K562 (cell line): Measurements from ENCODE around the gene SPATS2. TPM values are rescaled to one million over a fixed set of nuclear protein-coding genes. Genes with fewer than 3 reads are reported as not detected.
A peak's percentile ranks its signal among the peaks of the same experiment; 100 is the strongest.

Experiments
- ATAC-seq: fragments of 200-7000 bp; cut with Tn5 transposase; 3 replicates; pipeline ENCODE4 v1.9.1; 2020; ENCODE audit warnings: moderate library complexity
- BruUV-seq: library from RNA; stranded (reverse); fragments of 400-500 nt; replicated peaks from 2 replicates; lab custom pipeline; 2021; lab: Mats Ljungman, UMichigan
- CTCF ChIA-PET: fragments of 300-600 bp; formaldehyde crosslinking; extraction: SDS; loops from one replicate; lab custom pipeline; 2021; ENCODE audit warnings: low intra/inter-chr PET ratio; lab: Yijun Ruan, JAX
- POLR2A ChIA-PET: fragments of 300-600, 350-650 bp; sonication (Branson Sonifier 250); formaldehyde crosslinking; extraction: SDS; loops from one replicate; lab custom pipeline; 2021; ENCODE audit warnings: antibody characterized with exemption, inconsistent platforms; lab: Yijun Ruan, JAX
- DNase-seq, 4 experiments: peaks; one replicate each; pipeline versions ENCODE4 v3.0.0 to v3.0.0-alpha.2; 2011 to 2018; ENCODE audit warnings: low spot score in 3 of 4, mixed read lengths in 3 of 4; ENCODE audit errors: extremely low read depth in 1 of 4
- FAIRE-seq: peaks from 2 replicates; lab custom pipeline; 2011; peaks lifted over from hg19 to GRCh38; lab: Jason Lieb, UNC
- H2AFZ ChIP-seq: 2 replicates; pipeline ENCODE4 v1.6.0; 2011; ENCODE audit warnings: low read depth, low read length, control low read depth, inconsistent platforms
- H3K27ac ChIP-seq: fragments of 200-600 bp; 3 replicates; pipeline ENCODE4 v1.8.0; 2011; ENCODE audit warnings: low read depth, mild to moderate bottlenecking, control low read depth, inconsistent platforms, low read length, moderate library complexity, mixed read lengths; ENCODE audit errors: extremely low read depth
- H3K27me3 ChIP-seq, 2 experiments: fragments of 300-600 bp in 1 of 2; 2 replicates in 1 of 2; 3 replicates in 1 of 2; pipeline versions ENCODE4 v1.6.0 to v1.8.0; 2011; ENCODE audit warnings: inconsistent platforms in 2 of 2, low read length in 2 of 2, mild to moderate bottlenecking in 1 of 2, mixed read lengths in 1 of 2, moderate library complexity in 1 of 2; ENCODE audit not compliant: control insufficient read depth in 2 of 2, insufficient read depth in 2 of 2
- H3K36me3 ChIP-seq: fragments of 300-600 bp; 3 replicates; pipeline ENCODE4 v1.8.0; 2011; ENCODE audit warnings: mild to moderate bottlenecking, low read length, inconsistent platforms; ENCODE audit not compliant: control insufficient read depth, insufficient read depth
- H3K4me1 ChIP-seq, 2 experiments: fragments of 200-600 bp in 1 of 2; replicated peaks in 1 of 2; 2 replicates in 1 of 2; 3 replicates in 1 of 2; pipeline versions ENCODE4 v1.5.1 to v1.8.0; 2011; ENCODE audit warnings: inconsistent platforms in 2 of 2, low read length in 2 of 2, mild to moderate bottlenecking in 1 of 2, mixed read lengths in 1 of 2, moderate library complexity in 1 of 2; ENCODE audit not compliant: control insufficient read depth in 2 of 2, insufficient read depth in 2 of 2
- H3K4me2 ChIP-seq: 2 replicates; pipeline ENCODE4 v1.6.1; 2011; ENCODE audit warnings: low read length, control low read depth, inconsistent platforms, mixed read lengths; ENCODE audit not compliant: insufficient read depth
- H3K4me3 ChIP-seq: fragments of 200-600 bp; sonication (generic), shearing (Covaris generic); 2 replicates; pipeline ENCODE4 v1.5.1; 2016; ENCODE audit warnings: control low read depth, inconsistent platforms
- H3K79me2 ChIP-seq: fragments of 200-600 bp; 3 replicates; pipeline ENCODE4 v1.8.0; 2011; ENCODE audit warnings: low read length, inconsistent platforms; ENCODE audit not compliant: control insufficient read depth, insufficient read depth
- H3K9ac ChIP-seq, 2 experiments: 2 replicates each; pipeline versions ENCODE4 v1.6.0 to v1.6.1; 2011; ENCODE audit warnings: low read depth in 2 of 2, low read length in 2 of 2, control low read depth in 1 of 2, inconsistent platforms in 1 of 2, mild to moderate bottlenecking in 1 of 2, mixed read lengths in 1 of 2; ENCODE audit not compliant: insufficient read depth in 1 of 2
- H3K9me1 ChIP-seq: one replicate; pipeline ENCODE4 v1.6.0; 2011; ENCODE audit warnings: inconsistent platforms, mild to moderate bottlenecking, low read length, moderate library complexity; ENCODE audit not compliant: control insufficient read depth, insufficient read depth
- H3K9me3 ChIP-seq: replicated peaks from 2 replicates; pipeline ENCODE4 v1.5.1; 2011; ENCODE audit warnings: low read depth, low read length, inconsistent platforms; ENCODE audit not compliant: control insufficient read depth, insufficient read depth
- H4K20me1 ChIP-seq: replicated peaks from 2 replicates; pipeline ENCODE4 v1.6.1; 2011; ENCODE audit warnings: low read length, inconsistent platforms, mixed read lengths; ENCODE audit not compliant: control insufficient read depth, insufficient read depth
- BHLHE40 ChIP-seq: IDR thresholded peaks from 2 replicates; pipeline ENCODE4 v1.6.1; 2011; ENCODE audit warnings: low read length, improper control_type of control experiment
- KDM2B ChIP-seq: fragments of 250-450 bp; sonication (Bioruptor Pico); IDR thresholded peaks from 2 replicates; pipeline ENCODE4 v1.8.0; 2021; ENCODE audit warnings: mild to moderate bottlenecking, moderate library complexity
- PHF21A ChIP-seq: fragments of 450-650 bp; IDR thresholded peaks from 2 replicates; pipeline ENCODE4 v1.6.1; 2017; ENCODE audit warnings: low read depth, borderline replicate concordance
- PTTG1 ChIP-seq: fragments of 450-650 bp; IDR thresholded peaks from 2 replicates; pipeline ENCODE4 v1.6.1; 2016; ENCODE audit warnings: low read depth, mild to moderate bottlenecking, missing genetic modification characterization, missing compliant biosample characterization
- USF1 ChIP-seq: sonication (generic); formaldehyde crosslinking; IDR thresholded peaks from 2 replicates; pipeline ENCODE4 v1.9.0; 2022; ENCODE audit warnings: mild to moderate bottlenecking, missing genetic modification reagents
- ZNF124 ChIP-seq: sonication (generic); formaldehyde crosslinking; IDR thresholded peaks from 2 replicates; pipeline ENCODE4 v1.8.1; 2022; ENCODE audit warnings: missing genetic modification reagents
- ZNF175 ChIP-seq: fragments of 200-800 bp; sonication (Bioruptor generic); IDR thresholded peaks from 2 replicates; pipeline ENCODE4 v1.6.1; 2016; ENCODE audit warnings: low read depth, mild to moderate bottlenecking, missing genetic modification characterization, missing compliant biosample characterization
- WGBS: fragments of 100-300 bp; shearing (Covaris generic); methylation state at CpG from one replicate; pipeline ENCODE4 v1.1.6; 2016; ENCODE audit warnings: low coverage, mixed read lengths; ENCODE audit not compliant: insufficient coverage; ENCODE audit errors: missing lambda C conversion rate; 5-methylcytosine and 5-hydroxymethylcytosine counted together
- in situ Hi-C: fragments of 300-500 bp; cut with MboI; formaldehyde crosslinking; loops from 4 replicates; pipeline ENCODE4 v1.15.0; 2018; ENCODE audit warnings: inconsistent platforms, mixed read lengths
- intact Hi-C: fragments of 100-400 bp; cut with micrococcal nuclease; formaldehyde crosslinking; loops from 2 replicates; pipeline ENCODE4 v1.14.2; 2022
- polyA plus RNA-seq, 8 experiments: library from polyadenylated mRNA; depleted of rRNA in 4 of 8; stranded (reverse) in 5 of 8; unstranded in 3 of 8; fragments of >200 nt; fragmentation: Nextera tagmentation in 2 of 8; fragmentation: Illumina TruSeq in 1 of 8; extraction: Ambion mirVana in 2 of 8; extraction: Trizol in 1 of 8; gene quantifications; 2 replicates each; pipeline versions ENCODE4 v1.2.1 to v1.2.3, GENCODE V29; 2011 to 2014; ENCODE audit warnings: inconsistent platforms in 1 of 8, missing spikeins in 1 of 8
- total RNA-seq, 7 experiments: library from RNA; depleted of rRNA in 6 of 7; stranded (reverse); fragments of >200 nt in 6 of 7; fragmentation: Illumina TruSeq in 2 of 7; extraction: Trizol in 2 of 7; gene quantifications; 2 replicates each; pipeline versions ENCODE4 v1.2.1 to v1.2.3, GENCODE V29; 2011 to 2021; ENCODE audit warnings: low replicate concordance in 1 of 7
- TF ChIP-seq, protein P1 (sequence below): fragments of 250-450 bp; sonication (Bioruptor Pico); IDR thresholded peaks from 2 replicates; pipeline ENCODE4 v1.8.0; 2021; ENCODE audit warnings: moderate library complexity, mild to moderate bottlenecking, inconsistent platforms
- TF ChIP-seq, protein P2 (sequence below): fragments of 250-450 bp; sonication (Bioruptor Pico); IDR thresholded peaks from 2 replicates; pipeline ENCODE4 v1.8.0; 2021; ENCODE audit warnings: mild to moderate bottlenecking, moderate library complexity

SPATS2 gene
- total and polyA plus RNA-seq, 9 of the 15 experiments (the other 6 are each of a cell fraction or from before 2014, with no cell fraction given) = 5.4 to 48.2 (median 17.5) TPM

DNA sequence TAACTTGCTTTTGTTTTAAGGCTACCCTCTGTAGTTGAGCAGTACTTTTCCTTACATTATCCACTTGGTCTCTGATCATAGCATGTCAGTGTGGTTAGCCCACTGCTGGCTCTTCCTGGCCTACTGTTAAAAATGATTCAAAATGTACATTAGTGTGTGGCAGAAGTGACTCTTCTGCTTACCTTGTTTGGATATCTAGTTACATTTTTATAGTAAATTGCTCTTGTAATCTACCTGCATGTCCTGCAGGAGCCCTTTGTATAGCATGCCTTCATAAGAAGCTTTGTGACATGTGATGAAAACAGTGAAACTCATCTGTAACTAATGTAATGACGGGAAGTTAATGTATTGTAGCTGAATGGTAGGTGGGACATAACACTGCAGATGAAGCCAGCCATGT, 8.1 kb downstream of the SPATS2 start:
- peak; percentile 40 for FAIRE-seq
- in situ Hi-C loops = no loop called here
- Histone ChIP-seq H3K36me3 (peaks cover 10% of the 10 kb centered on the region; the same call in 1 of the 3 replicates), H3K9me3 (no peaks in the 10 kb centered on the region)
- no peak for ATAC-seq
- POLR2A ChIA-PET = interaction anchor here (0.6 to 4.1 kb wide), 5 partner anchors 8 to 461 kb away, joined by 3 to 17 read pairs (median 4); partner anchors contain the start of gene SPATS2
- TF ChIP-seq KDM2B (CRISPR knock-in tag) (no peak), PTTG1 (no peak), USF1 (CRISPR knock-in tag) (no peak), ZNF175 (CRISPR knock-in tag) (no peak), BHLHE40 (no peak), PHF21A (no peak), ZNF124 (CRISPR knock-in tag) (no peak)
- TF ChIP-seq, protein P1, sequence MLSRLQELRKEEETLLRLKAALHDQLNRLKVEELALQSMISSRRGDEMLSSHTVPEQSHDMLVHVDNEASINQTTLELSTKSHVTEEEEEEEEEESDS (CRISPR knock-in tag) = no peak
- TF ChIP-seq, protein P2, sequence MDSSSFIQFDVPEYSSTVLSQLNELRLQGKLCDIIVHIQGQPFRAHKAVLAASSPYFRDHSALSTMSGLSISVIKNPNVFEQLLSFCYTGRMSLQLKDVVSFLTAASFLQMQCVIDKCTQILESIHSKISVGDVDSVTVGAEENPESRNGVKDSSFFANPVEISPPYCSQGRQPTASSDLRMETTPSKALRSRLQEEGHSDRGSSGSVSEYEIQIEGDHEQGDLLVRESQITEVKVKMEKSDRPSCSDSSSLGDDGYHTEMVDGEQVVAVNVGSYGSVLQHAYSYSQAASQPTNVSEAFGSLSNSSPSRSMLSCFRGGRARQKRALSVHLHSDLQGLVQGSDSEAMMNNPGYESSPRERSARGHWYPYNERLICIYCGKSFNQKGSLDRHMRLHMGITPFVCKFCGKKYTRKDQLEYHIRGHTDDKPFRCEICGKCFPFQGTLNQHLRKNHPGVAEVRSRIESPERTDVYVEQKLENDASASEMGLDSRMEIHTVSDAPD (CRISPR knock-in tag) = no peak
- TF ChIP-seq, all 486 proteins: peak for 0
- Histone ChIP-seq H3K79me2 (peaks cover 40% of the 10 kb centered on the region), H3K9me1 (no peaks in the 10 kb centered on the region), H3K9ac (no peak overlapping the region), H3K4me2 (no peak overlapping the region), H4K20me1 (no peaks in the 10 kb centered on the region), H3K4me3 (no peak overlapping the region), H3K4me1 (peaks cover 0 to 2% of the 10 kb centered on the region in 2 experiments; a peak in 3 of 5 replicates), H3K27ac (no peak overlapping the region), H2AFZ (no peak overlapping the region), H3K27me3 (no peaks in the 10 kb centered on the region)
- no TSS peak for BruUV-seq
- DNase-seq = no peak
- WGBS = 79% methylated on average over 1 of the region's 1 CpG
- CTCF ChIA-PET = no interaction called here
- intact Hi-C loops = no loop called here
